HUES64 (cell line): ENCODE measurements around the gene FXYD4.
A peak's percentile ranks its signal among the peaks of the same experiment; 100 is the strongest.

Experiments
- H3K27ac ChIP-seq: 2 replicates; pipeline ENCODE4 v1.7.0; 2013; ENCODE audit warnings: low read depth, low read length, inconsistent platforms
- H3K27me3 ChIP-seq: 2 replicates; pipeline ENCODE4 v1.6.1; 2013; ENCODE audit warnings: mild to moderate bottlenecking, low read length; ENCODE audit not compliant: insufficient read depth
- H3K36me3 ChIP-seq: 2 replicates; pipeline ENCODE4 v1.6.1; 2013; ENCODE audit warnings: mild to moderate bottlenecking, low read length; ENCODE audit not compliant: insufficient read depth
- H3K4me1 ChIP-seq: 2 replicates; pipeline ENCODE4 v1.6.1; 2013; ENCODE audit warnings: mild to moderate bottlenecking, low read length, moderate library complexity; ENCODE audit not compliant: insufficient read depth
- H3K4me3 ChIP-seq: 2 replicates; pipeline ENCODE4 v1.5.1; 2013; ENCODE audit warnings: mild to moderate bottlenecking, low read length, moderate library complexity
- H3K9ac ChIP-seq: 2 replicates; pipeline ENCODE4 v1.6.1; 2013; ENCODE audit warnings: mild to moderate bottlenecking, low read depth, low read length
- H3K9me3 ChIP-seq: 2 replicates; pipeline ENCODE4 v1.6.1; 2013; ENCODE audit warnings: low read depth, low read length; ENCODE audit not compliant: insufficient read depth
- WGBS: fragments of 150-250, 120-280 bp; methylation state at CpG from one replicate; pipeline ENCODE4 v1.1.7; 2013; ENCODE audit warnings: missing lambda C conversion rate; 5-methylcytosine and 5-hydroxymethylcytosine counted together

The FXYD4 gene

DNA sequence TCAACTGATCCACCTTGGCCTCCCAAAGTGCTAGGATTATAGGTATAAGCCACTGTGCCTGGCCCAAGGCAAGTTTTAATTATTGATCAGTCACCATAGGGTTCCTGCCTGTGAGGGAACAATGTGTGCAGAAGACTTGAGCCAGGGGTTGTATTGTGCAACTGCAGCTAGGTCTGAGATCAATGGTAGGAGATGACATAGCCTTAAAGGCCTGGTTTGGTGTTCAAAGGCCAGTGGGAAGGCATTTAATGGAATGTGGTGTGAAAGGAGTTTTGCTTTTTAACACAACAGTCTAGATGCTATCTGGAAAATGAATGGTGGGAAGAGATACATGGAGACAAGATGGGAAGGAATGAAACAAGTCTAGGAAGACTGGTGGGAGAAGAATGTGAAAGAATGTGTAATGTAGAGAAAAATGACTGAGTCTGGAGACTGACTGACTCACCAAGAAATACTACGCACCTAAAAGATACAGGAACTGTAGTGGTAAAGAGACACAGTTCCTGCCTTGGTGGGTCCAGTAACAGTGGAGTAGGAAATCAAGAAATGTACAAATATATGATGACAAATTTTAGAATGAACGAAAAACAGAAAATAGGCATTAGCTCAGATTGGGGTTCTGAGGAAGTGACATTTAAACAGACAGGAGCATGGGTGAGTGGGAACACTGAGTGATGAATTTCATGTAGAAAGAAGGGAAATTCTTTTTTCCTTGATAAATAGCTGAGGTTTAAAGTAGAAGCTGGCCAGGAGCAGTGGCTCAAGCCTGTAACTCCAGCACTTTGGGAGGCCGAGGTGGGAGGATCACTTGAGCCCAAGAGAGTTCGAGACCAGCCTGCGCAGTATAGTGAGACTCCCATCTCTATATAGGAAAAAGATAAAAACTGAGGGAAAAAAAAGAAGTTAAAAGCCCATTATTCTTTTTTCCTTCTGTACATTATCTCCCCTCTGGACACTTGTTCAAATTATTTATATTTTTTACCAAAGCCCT lies 28.2 kb downstream of the FXYD4 start:
- Histone ChIP-seq H3K36me3 (peaks cover 44% of the 10 kb centered on the region), H3K4me3 (no peak overlapping the region), H3K27me3 (no peaks in the 10 kb centered on the region), H3K9me3 (no peaks in the 10 kb centered on the region), H3K9ac (no peak overlapping the region), H3K27ac (no peak overlapping the region), H3K4me1 (peaks cover 57% of the 10 kb centered on the region)
- 97% methylated on average over 5 of the region's 5 CpGs for WGBS

DNA sequence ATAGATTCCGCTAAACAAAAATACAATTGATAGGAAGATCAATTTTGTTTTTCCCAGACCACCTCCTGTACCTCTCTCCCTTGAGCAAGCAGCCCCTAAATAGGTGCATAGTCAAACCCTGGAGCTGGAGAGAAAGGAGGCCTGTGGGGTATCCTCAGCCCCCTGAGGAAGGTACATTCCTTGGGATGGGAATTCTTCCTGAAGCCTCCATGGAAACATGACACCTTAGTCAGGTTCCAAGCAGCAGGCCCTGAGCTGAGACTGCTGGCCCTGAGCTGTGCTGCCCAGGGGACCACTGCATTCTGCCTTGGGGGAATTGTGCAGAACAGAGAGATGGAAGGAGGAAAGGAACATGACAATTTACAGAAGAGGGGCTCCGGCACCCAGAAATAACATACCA lies 30.2 kb downstream of the FXYD4 start:
- no CpG with 5 or more reads among the region's 2 CpGs for WGBS
- Histone ChIP-seq H3K27ac (peak overlapping the region; percentile 37; the same call in 1 of the 2 replicates), H3K4me1 (peaks cover 61% of the 10 kb centered on the region), H3K9me3 (no peaks in the 10 kb centered on the region), H3K9ac (no peak overlapping the region), H3K27me3 (no peaks in the 10 kb centered on the region), H3K36me3 (peaks cover 33% of the 10 kb centered on the region), H3K4me3 (peak overlapping the region; percentile 8; the same call in 1 of the 2 replicates)

DNA sequence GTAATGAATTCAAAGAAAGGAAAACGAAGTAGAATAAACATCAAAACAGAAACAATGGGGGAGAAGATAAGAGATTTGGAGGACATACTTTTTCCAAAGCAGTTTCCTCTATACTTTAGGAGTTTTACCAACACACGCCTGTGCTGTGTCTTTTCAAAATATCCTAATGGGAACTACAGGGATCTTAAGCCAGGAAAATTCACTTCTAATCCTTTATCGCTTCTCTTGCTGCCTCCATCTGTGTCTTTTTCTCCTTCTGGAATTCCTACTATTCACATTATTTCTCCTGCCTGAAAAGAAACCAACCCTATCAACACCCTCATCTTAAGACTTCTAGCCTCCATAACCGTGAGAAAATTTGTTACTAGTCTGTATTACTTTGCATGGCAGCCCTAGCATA lies 30.7 kb downstream of the FXYD4 start:
- H3K36me3 ChIP-seq = peaks cover 33% of the 10 kb centered on the region
- WGBS = 45% methylated on average over 3 of the region's 4 CpGs

DNA sequence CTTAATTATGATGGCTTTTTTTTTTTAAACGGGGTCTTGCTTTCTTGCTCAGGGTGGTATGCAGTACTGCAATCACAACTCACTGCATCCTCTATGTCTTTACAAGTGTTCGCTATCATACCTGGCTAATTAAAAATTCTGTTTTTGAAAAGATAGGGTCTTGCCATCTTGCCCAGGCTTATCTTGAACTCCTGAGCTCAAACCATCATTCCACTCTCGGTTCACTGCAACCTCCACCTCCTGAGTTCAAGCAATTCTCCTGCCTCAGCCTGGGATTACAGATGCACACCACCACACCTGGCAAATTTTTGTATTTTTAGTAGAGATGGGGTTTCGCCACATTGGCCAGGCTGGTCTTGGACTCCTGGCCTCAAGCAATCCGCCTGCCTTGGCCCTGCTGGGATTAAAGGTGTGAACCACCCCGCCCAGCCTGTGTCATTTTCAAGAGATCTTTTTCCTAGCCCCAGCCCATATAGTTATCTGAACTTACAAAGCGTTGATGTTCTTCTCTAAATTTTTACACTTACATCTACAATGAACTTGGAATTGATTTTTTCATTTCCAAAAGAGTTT lies 31.5 kb downstream of the FXYD4 start:
- Histone ChIP-seq H3K9me3 (no peaks in the 10 kb centered on the region), H3K27me3 (no peaks in the 10 kb centered on the region), H3K4me1 (peaks cover 57% of the 10 kb centered on the region), H3K4me3 (peak overlapping the region; percentile 8; the same call in 1 of the 2 replicates), H3K9ac (no peak overlapping the region; the same call in 1 of the 2 replicates), H3K27ac (peak overlapping the region; percentile 37; the same call in 1 of the 2 replicates), H3K36me3 (peaks cover 33% of the 10 kb centered on the region)
- 94% methylated on average over 6 of the region's 7 CpGs for WGBS

More for the DNA sequence above, 30.7 kb downstream of the FXYD4 start:
- Histone ChIP-seq H3K27me3 (no peaks in the 10 kb centered on the region), H3K4me1 (peaks cover 61% of the 10 kb centered on the region), H3K9ac (peak overlapping the region; percentile 3; the same call in 1 of the 2 replicates), H3K27ac (peak overlapping the region; percentile 37), H3K4me3 (peak overlapping the region; percentile 8; the same call in 1 of the 2 replicates), H3K9me3 (no peaks in the 10 kb centered on the region)

DNA sequence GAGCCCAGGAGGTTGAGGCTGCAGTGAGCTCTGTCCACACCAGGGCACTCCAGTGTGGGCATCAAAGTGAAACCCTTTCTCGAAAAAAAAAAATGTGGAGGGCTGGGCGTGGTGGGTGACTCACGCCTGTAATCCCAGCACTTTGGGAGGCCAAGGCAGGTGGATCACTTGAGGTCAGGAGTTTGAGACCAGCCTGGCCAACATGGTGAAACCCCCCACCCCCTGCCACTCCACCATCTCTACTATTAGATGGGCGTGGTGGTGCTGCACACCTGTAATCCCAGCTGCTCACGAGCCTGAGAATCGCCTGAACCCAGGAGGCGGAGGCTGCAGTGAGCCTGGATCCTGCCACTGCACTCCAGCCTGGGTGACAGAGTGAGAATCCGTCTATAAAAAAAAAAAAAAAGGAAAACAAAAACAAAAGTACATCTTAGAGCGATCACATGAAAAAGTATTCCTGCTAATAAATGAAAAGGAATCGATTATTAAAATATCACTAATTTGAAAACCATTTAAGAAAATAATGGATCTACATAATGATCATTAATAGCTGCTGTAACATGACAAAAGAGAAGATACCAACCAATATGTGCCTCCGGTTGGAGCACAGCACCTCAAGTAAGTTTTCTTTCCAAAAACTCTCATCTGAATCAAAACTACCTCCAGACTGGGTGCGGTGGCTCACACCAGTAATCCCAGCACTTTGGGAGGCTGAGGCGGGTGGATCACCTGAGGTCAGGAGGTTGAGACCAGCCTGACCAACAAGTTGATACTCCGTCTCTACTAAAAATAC lies 32.7 kb downstream of the FXYD4 start:
- peaks cover 56% of the 10 kb centered on the region for H3K4me1 ChIP-seq
- 0 out of 2 replicates have a peak overlapping the region, but pooled peaks have one; percentile 14 for H3K27ac ChIP-seq
- H3K9me3 ChIP-seq = no peaks in the 10 kb centered on the region
- H3K4me3 ChIP-seq = 0 out of 2 replicates have a peak overlapping the region, but pooled peaks have one; percentile 24
- H3K9ac ChIP-seq = no peak overlapping the region
- H3K36me3 ChIP-seq = peaks cover 28% of the 10 kb centered on the region
- 83% methylated on average over 11 of the region's 14 CpGs for WGBS
- no peaks in the 10 kb centered on the region for H3K27me3 ChIP-seq

DNA sequence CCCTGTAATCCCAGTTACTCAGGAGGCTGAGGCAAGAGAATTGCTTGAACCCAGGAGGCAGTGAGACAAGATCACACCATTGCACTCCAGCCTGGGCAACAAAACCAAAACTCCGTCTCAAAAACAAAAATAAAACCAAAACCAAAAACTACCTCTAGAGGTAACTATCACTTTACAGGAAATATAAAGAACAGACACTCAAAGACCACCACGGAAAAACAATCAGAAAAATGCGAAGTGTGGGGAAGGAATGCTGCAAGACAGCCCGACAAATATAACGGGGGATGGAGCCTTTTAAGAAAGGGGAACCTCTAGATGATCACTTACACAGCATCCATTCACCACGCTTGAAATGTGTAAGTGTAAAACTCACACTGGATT lies 33.3 kb downstream of the FXYD4 start:
- Histone ChIP-seq H3K27me3 (no peaks in the 10 kb centered on the region), H3K9me3 (no peaks in the 10 kb centered on the region), H3K27ac (0 out of 2 replicates have a peak overlapping the region, but pooled peaks have one; percentile 14), H3K4me3 (peak overlapping the region; percentile 24; the same call in 1 of the 2 replicates), H3K9ac (no peak overlapping the region), H3K4me1 (peaks cover 50% of the 10 kb centered on the region), H3K36me3 (peaks cover 23% of the 10 kb centered on the region)
- 78% methylated on average over 4 of the region's 6 CpGs for WGBS

DNA sequence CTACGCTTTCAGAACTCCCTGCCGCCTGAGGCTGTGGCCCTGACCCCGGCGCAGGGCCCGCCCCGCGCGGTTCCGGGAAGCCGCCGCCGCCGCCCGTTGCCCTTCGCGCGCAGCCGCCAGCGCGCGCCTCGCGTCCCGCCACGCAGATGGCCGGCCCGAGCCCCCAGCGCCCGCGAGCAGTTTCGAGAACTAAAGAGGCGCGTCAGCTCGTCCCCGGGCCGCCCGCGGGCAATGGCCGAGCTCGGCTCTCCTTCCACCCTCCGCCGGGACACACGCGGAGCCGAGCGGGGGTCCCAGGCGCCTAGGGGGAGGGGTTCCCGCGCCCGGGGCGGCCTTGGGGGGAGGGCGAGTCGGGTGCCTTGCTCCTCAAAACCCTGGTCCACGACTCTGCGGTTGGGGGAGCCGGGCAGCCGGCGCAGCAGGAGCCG lies 35.7 kb downstream of the FXYD4 start:
- Histone ChIP-seq H3K9me3 (no peaks in the 10 kb centered on the region), H3K27ac (peak overlapping the region; percentile 100), H3K27me3 (no peaks in the 10 kb centered on the region), H3K9ac (peak overlapping the region; percentile 97), H3K36me3 (peaks cover 14% of the 10 kb centered on the region), H3K4me1 (peaks cover 29% of the 10 kb centered on the region), H3K4me3 (peak overlapping the region; percentile 88)
- WGBS = under 1% methylated on average over 59 of the region's 59 CpGs

DNA sequence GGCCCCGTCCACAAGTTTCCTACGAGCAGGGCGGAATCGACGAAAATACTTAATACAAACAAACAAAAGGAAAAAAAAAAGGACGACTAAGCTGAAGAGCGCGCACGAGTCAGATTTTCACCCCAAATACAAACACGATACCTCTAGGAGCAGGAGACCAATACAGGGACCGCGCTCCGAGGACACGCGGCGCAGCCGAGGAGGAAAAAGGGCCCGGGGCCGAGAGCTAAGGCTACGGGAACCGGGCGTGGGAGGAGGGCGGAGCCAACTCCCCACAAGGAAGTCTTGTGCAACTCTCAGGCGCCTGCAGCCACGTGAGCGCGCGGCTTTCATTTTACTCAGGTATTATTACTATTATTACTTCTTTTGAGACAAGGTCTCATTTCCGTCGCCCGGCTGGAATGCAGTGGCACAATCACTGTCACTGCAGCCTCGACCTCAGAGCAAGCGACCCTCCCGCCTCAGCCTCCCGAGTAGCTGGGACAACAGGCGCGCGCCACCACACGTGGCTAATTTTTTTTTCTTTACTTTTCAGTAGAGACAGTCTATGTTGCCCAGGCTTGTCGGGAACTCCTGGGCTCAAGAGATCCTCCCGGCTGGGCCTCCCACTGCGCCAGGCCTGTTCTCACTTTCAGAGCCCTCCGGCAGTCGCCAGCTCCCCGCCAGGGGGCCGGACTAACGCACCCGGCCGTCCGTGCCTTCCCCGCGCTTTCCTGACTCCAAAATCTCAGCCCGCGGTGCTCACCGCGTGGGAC lies 36.3 kb downstream of the FXYD4 start:
- under 1% methylated on average over 56 of the region's 56 CpGs for WGBS
- peaks cover 10% of the 10 kb centered on the region for H3K36me3 ChIP-seq
- H3K27ac ChIP-seq = peak overlapping the region; percentile 100

DNA sequence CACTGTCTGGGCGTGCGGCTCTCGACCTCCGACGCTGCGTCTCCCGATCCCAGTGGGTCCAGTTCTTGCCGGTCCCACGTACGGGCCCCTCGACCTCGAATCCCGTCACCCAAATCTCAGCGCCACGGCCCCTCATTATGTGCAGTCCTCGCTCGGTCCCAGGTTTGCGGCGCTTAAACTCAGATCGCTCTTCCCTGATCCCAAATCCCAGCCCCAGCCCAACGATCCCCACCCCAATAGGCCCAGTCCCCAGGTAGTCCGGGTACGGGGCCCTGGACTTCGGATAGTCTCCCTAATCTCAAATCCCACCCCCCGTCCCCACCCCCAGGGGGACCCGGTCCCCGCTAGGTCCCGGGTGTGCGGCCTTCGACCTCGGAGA lies 36.9 kb downstream of the FXYD4 start:
- under 1% methylated on average over 31 of the region's 31 CpGs for WGBS
- peak overlapping the region; percentile 88 for H3K4me3 ChIP-seq
- no peaks in the 10 kb centered on the region for H3K9me3 ChIP-seq

More for the DNA sequence above, 36.3 kb downstream of the FXYD4 start:
- peak overlapping the region; percentile 88 for H3K4me3 ChIP-seq
- H3K9me3 ChIP-seq = no peaks in the 10 kb centered on the region
- peak overlapping the region; percentile 97 for H3K9ac ChIP-seq
- H3K4me1 ChIP-seq = peaks cover 24% of the 10 kb centered on the region
- H3K27me3 ChIP-seq = no peaks in the 10 kb centered on the region

More for the DNA sequence above, 36.9 kb downstream of the FXYD4 start:
- no peaks in the 10 kb centered on the region for H3K27me3 ChIP-seq
- peak overlapping the region; percentile 97 for H3K9ac ChIP-seq
- peaks cover 5% of the 10 kb centered on the region; the same call in 1 of the 2 replicates for H3K36me3 ChIP-seq
- peaks cover 19% of the 10 kb centered on the region for H3K4me1 ChIP-seq
- H3K27ac ChIP-seq = peak overlapping the region; percentile 100
